HepG2 (cell line): ENCODE data around the gene ACOXL. TPM values are rescaled to one million over a fixed set of nuclear protein-coding genes. Genes with fewer than 3 reads are reported as not detected.

Experiments
- AGO2 ChIP-seq: fragments of 200-400 bp; formaldehyde crosslinking; optimal IDR thresholded peaks from 2 replicates; pipeline ENCODE3; 2017; ENCODE audit warnings: mild to moderate bottlenecking, low read depth, low read length, moderate library complexity
- ARID2 ChIP-seq: sonication (generic); formaldehyde crosslinking; IDR thresholded peaks from 2 replicates; pipeline ENCODE4 v1.8.1; 2022; ENCODE audit warnings: mild to moderate bottlenecking, missing genetic modification reagents, borderline replicate concordance
- CAMTA2 ChIP-seq: sonication (generic); formaldehyde crosslinking; IDR thresholded peaks from 2 replicates; pipeline ENCODE4 v1.4.0; 2020; ENCODE audit warnings: mild to moderate bottlenecking, missing genetic modification reagents, borderline replicate concordance
- E2F5 ChIP-seq: sonication (generic); formaldehyde crosslinking; conservative IDR thresholded peaks from 2 replicates; pipeline ENCODE4 v1.4.0; 2020; ENCODE audit warnings: missing genetic modification reagents
- EED ChIP-seq: sonication (generic); formaldehyde crosslinking; IDR thresholded peaks from 2 replicates; pipeline ENCODE4 v1.5.0; 2020; ENCODE audit warnings: mild to moderate bottlenecking, missing genetic modification reagents
- EHMT2 ChIP-seq: fragments of 200-600 bp; sonication (generic); IDR thresholded peaks from 2 replicates; pipeline ENCODE4 v1.7.0; 2017; ENCODE audit warnings: antibody characterized with exemption, low read depth, low read length, borderline replicate concordance
- ERF ChIP-seq: IDR thresholded peaks from 2 replicates; pipeline ENCODE4 v1.6.1; 2018; ENCODE audit warnings: missing biosample characterization, missing genetic modification reagents
- NR2C2 ChIP-seq: sonication (generic); formaldehyde crosslinking; IDR thresholded peaks from 2 replicates; pipeline ENCODE4 v1.4.0; 2020; ENCODE audit warnings: missing genetic modification reagents, mild to moderate bottlenecking, moderate library complexity, borderline replicate concordance
- PHF21A ChIP-seq: sonication (generic); formaldehyde crosslinking; IDR thresholded peaks from 2 replicates; pipeline ENCODE4 v1.5.0; 2020; ENCODE audit warnings: mild to moderate bottlenecking, missing genetic modification reagents
- SNAPC5 ChIP-seq: sonication (generic); formaldehyde crosslinking; IDR thresholded peaks from 2 replicates; pipeline ENCODE4 v1.8.1; 2023; ENCODE audit warnings: mild to moderate bottlenecking, missing genetic modification reagents, borderline replicate concordance
- TOE1 ChIP-seq: sonication (generic); formaldehyde crosslinking; IDR thresholded peaks from 2 replicates; pipeline ENCODE4 v1.4.0; 2020; ENCODE audit warnings: mild to moderate bottlenecking, missing genetic modification reagents
- TOPORS ChIP-seq: sonication (generic); formaldehyde crosslinking; IDR thresholded peaks from 2 replicates; pipeline ENCODE4 v1.8.0; 2023; ENCODE audit warnings: mild to moderate bottlenecking, missing genetic modification reagents
- TSC22D2 ChIP-seq: sonication (generic); formaldehyde crosslinking; IDR thresholded peaks from 2 replicates; pipeline ENCODE4 v1.5.1; 2020; ENCODE audit warnings: missing genetic modification reagents, mild to moderate bottlenecking, borderline replicate concordance
- ZFP91 ChIP-seq: sonication (generic); formaldehyde crosslinking; IDR thresholded peaks from 2 replicates; pipeline ENCODE4 v1.9.0; 2022; ENCODE audit warnings: missing genetic modification reagents, mild to moderate bottlenecking, borderline replicate concordance
- ZNF121 ChIP-seq: sonication (generic); formaldehyde crosslinking; IDR thresholded peaks from 2 replicates; pipeline ENCODE4 v1.5.0; 2020; ENCODE audit warnings: mild to moderate bottlenecking, missing genetic modification reagents
- ZNF143 ChIP-seq: sonication (generic); formaldehyde crosslinking; IDR thresholded peaks from 2 replicates; pipeline ENCODE4 v1.4.0; 2020; ENCODE audit warnings: missing genetic modification reagents
- ZNF430 ChIP-seq: sonication (generic); formaldehyde crosslinking; IDR thresholded peaks from 2 replicates; pipeline ENCODE4 v1.9.0; 2021; ENCODE audit warnings: mild to moderate bottlenecking, missing genetic modification reagents
- ZNF747 ChIP-seq: sonication (generic); formaldehyde crosslinking; IDR thresholded peaks from 2 replicates; pipeline ENCODE4 v1.8.1; 2023; ENCODE audit warnings: missing genetic modification reagents, mild to moderate bottlenecking, borderline replicate concordance
- polyA plus RNA-seq, 8 experiments: library from polyadenylated mRNA; depleted of rRNA in 3 of 8; stranded (reverse) in 7 of 8; unstranded in 1 of 8; fragments of >200 nt; fragmentation: Illumina TruSeq in 4 of 8; extraction: Trizol in 4 of 8; gene quantifications; 2 replicates each; pipeline versions ENCODE4 v1.2.1 to v1.2.3, GENCODE V29; 2011 to 2016; ENCODE audit warnings: low read depth in 4 of 8, missing spikeins in 1 of 8, mixed read lengths in 1 of 8; ENCODE audit not compliant: insufficient read depth in 1 of 8
- total RNA-seq, 5 experiments: library from RNA; depleted of rRNA; stranded (reverse); fragments of >200 nt; fragmentation: Illumina TruSeq; extraction: Trizol; gene quantifications; 2 replicates each; pipeline ENCODE4 v1.2.3, GENCODE V29; 2016; ENCODE audit warnings: low read depth in 1 of 5
- TF ChIP-seq, protein P1 (sequence below): sonication (generic); formaldehyde crosslinking; IDR thresholded peaks from 2 replicates; pipeline ENCODE4 v1.4.0; 2020; ENCODE audit warnings: missing genetic modification reagents
- TF ChIP-seq, protein P2 (sequence below): sonication (generic); formaldehyde crosslinking; IDR thresholded peaks from 2 replicates; pipeline ENCODE4 v1.5.0; 2020; ENCODE audit warnings: missing genetic modification reagents
- TF ChIP-seq, protein P3 (sequence below): sonication (generic); formaldehyde crosslinking; IDR thresholded peaks from 2 replicates; pipeline ENCODE4 v1.5.0; 2020; ENCODE audit warnings: missing genetic modification reagents
- TF ChIP-seq, protein P4 (sequence below): sonication (generic); formaldehyde crosslinking; IDR thresholded peaks from 2 replicates; pipeline ENCODE4 v1.5.0; 2020; ENCODE audit warnings: mild to moderate bottlenecking, missing genetic modification reagents

ACOXL gene
- total and polyA plus RNA-seq, 2 of the 13 experiments (the other 11 are each of a cell fraction or from before 2014, with no cell fraction given): not detected

DNA sequence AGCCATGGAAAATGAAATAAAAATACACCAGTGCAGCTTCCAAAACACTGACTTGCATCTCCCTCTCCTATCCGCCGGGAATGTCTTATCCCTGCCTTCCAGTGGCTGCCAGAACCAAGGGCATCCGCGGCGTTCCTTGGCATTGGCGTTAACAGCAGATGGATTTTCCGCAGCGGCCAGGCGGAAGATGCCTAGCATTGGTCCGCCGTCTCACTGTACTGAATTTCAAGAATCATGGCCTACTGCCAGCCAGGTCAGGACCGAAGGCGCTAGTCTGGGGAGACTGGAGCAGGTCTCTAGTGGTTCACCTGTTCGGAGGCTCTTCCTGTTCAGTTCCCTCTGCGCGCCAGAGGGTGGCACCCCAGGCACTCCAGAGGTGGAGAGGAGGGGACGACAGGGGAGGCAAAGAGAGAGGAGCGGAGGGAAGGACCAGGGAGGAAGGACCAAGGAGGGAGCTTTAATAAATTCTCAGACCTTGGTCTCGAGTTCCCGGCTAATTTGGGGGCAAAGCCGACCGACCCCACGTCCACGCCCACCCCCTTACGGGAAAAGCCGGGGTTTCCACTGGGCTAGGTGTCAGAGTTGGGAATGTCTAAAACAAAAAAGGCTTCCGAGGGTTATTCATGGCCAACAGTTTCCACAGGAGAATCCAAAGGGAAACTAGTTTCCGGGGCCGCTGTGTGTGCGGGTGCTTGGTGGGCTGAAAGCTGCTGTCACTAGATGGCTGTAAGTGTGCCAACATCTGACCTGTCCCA is 384.6 kb downstream of the ACOXL start (continued):
- 0 out of 2 replicates have a peak, but pooled peaks have one; percentile 36 for TF ChIP-seq PHF21A (CRISPR knock-in tag)
- TF ChIP-seq ZNF143: no peak
- no peak for TF ChIP-seq SNAPC5 (CRISPR knock-in tag)
- TF ChIP-seq, protein P1, sequence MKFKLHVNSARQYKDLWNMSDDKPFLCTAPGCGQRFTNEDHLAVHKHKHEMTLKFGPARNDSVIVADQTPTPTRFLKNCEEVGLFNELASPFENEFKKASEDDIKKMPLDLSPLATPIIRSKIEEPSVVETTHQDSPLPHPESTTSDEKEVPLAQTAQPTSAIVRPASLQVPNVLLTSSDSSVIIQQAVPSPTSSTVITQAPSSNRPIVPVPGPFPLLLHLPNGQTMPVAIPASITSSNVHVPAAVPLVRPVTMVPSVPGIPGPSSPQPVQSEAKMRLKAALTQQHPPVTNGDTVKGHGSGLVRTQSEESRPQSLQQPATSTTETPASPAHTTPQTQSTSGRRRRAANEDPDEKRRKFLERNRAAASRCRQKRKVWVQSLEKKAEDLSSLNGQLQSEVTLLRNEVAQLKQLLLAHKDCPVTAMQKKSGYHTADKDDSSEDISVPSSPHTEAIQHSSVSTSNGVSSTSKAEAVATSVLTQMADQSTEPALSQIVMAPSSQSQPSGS (CRISPR knock-in tag): no peak
- TF ChIP-seq, protein P2, sequence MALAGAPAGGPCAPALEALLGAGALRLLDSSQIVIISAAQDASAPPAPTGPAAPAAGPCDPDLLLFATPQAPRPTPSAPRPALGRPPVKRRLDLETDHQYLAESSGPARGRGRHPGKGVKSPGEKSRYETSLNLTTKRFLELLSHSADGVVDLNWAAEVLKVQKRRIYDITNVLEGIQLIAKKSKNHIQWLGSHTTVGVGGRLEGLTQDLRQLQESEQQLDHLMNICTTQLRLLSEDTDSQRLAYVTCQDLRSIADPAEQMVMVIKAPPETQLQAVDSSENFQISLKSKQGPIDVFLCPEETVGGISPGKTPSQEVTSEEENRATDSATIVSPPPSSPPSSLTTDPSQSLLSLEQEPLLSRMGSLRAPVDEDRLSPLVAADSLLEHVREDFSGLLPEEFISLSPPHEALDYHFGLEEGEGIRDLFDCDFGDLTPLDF: no peak
- TF ChIP-seq ZNF121 (CRISPR knock-in tag): no peak
- TF ChIP-seq, protein P3, sequence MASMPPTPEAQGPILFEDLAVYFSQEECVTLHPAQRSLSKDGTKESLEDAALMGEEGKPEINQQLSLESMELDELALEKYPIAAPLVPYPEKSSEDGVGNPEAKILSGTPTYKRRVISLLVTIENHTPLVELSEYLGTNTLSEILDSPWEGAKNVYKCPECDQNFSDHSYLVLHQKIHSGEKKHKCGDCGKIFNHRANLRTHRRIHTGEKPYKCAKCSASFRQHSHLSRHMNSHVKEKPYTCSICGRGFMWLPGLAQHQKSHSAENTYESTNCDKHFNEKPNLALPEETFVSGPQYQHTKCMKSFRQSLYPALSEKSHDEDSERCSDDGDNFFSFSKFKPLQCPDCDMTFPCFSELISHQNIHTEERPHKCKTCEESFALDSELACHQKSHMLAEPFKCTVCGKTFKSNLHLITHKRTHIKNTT: no peak
- no peak for TF ChIP-seq ZNF747 (CRISPR knock-in tag)
- peak; percentile 89; the same call in 1 of the 2 replicates for TF ChIP-seq TSC22D2 (CRISPR knock-in tag)
- TF ChIP-seq ZFP91 (CRISPR knock-in tag): peak; percentile 80
- no peak for TF ChIP-seq TOE1
- no peak for TF ChIP-seq NR2C2 (CRISPR knock-in tag)
- TF ChIP-seq CAMTA2: no peak
- no peak for TF ChIP-seq ZNF430 (CRISPR knock-in tag)
- peak; percentile 75; the same call in 1 of the 2 replicates for TF ChIP-seq ERF (CRISPR knock-in tag)
- TF ChIP-seq, protein P4, sequence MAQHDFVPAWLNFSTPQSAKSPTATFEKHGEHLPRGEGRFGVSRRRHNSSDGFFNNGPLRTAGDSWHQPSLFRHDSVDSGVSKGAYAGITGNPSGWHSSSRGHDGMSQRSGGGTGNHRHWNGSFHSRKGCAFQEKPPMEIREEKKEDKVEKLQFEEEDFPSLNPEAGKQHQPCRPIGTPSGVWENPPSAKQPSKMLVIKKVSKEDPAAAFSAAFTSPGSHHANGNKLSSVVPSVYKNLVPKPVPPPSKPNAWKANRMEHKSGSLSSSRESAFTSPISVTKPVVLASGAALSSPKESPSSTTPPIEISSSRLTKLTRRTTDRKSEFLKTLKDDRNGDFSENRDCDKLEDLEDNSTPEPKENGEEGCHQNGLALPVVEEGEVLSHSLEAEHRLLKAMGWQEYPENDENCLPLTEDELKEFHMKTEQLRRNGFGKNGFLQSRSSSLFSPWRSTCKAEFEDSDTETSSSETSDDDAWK (CRISPR knock-in tag): no peak
- no peak for TF ChIP-seq TOPORS (CRISPR knock-in tag)
- TF ChIP-seq E2F5 (CRISPR knock-in tag): no peak
- TF ChIP-seq EED (CRISPR knock-in tag): no peak
- no peak for TF ChIP-seq AGO2
- no peak for TF ChIP-seq EHMT2
- TF ChIP-seq ARID2 (CRISPR knock-in tag): no peak
